GM08714 (cell line): ENCODE measurements around the gene IKZF1.
A peak's percentile ranks its signal among the peaks of the same experiment; 100 is the strongest.
"Not testable (repeated sequence)": the region's sequence is repeated elsewhere in the genome, so short reads cannot be mapped to it uniquely, and the experiment has no call there.

ENCODE experiments used
- H3K4me3 ChIP-seq: fragments of 200-500 bp; sonication (Bioruptor generic); 2 replicates; pipeline ENCODE4 v1.5.1; 2014; ENCODE audit warnings: mild to moderate bottlenecking, low read length, inconsistent platforms
- ZNF274 ChIP-seq: IDR thresholded peaks from 2 replicates; pipeline ENCODE4 v1.6.1; 2012; ENCODE audit warnings: mild to moderate bottlenecking, low read depth, low read length

Gene IKZF1

GRCh38 chr7:50327443-50327842, 22.9 kb downstream of the IKZF1 start:
- no peak overlapping the region for H3K4me3 ChIP-seq
- TF ChIP-seq ZNF274 = no peak

GRCh38 chr7:50329775-50330174, 25.3 kb downstream of the IKZF1 start:
- no peak overlapping the region; the same call in 1 of the 2 replicates for H3K4me3 ChIP-seq
- TF ChIP-seq ZNF274 = no peak

DNA sequence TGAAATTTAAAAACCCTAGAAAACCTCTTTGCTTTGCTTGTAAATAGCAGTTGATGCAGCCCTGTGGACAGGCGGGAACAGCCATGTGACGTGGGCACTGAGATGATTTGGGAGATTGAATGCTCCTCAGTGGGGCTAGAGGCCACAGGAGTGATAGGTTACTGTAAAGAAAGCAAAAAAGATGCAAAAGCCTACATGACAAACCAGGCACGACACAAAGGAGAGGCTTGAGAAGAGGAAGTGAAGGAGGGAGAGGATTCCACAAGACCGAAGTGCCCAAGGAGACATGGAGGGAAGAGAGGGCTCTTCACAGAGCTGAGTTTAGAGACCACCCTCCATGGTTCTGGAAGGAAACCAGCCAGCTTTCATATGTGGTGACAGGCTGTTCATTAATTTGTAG, 25.7 kb downstream of the IKZF1 start:
- no peak overlapping the region for H3K4me3 ChIP-seq
- no peak for TF ChIP-seq ZNF274

- no peak for TF ChIP-seq ZNF274
- peak overlapping the region; percentile 6; the same call in 1 of the 2 replicates for H3K4me3 ChIP-seq
These were observed 26.2 kb downstream of the IKZF1 start for GRCh38 chr7:50330696-50331095.

GRCh38 chr7:50331564-50332208, 27.2 kb downstream of the IKZF1 start:
- peak overlapping the region; percentile 28; the same call in 1 of the 2 replicates for H3K4me3 ChIP-seq
- no peak for TF ChIP-seq ZNF274

DNA sequence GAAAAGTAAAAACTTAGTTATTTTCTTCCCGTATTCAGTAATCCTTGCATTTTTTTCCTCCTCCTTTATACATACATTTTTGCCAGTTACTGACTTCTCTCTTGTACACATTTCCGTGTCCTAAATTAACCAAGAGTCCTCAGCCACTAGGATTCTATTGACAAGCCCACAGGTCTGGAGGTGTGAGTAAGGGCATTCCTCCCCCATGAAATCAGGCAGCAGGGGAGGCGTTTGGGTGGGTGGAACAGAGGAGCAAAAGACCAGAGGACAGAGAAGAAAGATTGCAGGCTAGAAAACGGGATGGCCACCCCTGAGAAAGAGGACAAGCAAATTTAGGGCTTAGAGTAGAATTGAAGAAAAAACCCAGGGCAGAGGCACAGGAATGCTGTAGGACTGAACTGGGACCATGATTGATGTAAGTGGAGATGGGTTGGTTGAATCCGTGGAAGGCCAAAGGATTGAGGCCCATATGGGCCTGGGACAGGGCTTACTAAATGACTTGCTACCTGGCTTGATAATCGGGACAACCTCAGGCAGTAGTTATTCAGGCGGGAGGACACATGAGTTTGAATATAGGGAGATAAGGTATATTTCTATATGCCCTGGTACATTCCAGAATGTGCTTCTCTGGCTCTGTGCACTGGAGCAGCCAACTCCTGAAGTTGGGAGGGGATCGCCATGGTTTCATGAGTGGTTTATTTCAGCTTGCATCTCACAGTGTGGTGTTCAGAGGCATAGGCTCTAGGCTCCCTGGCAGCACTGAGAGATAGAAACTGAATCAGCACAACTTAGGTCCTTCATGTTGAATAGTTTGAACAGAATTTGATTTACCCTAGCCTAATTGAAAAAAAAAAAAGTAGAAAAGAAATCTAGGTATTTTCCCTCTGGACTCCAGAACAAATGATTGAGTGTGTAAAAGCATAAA, 28.0 kb downstream of the IKZF1 start:
- peak overlapping the region; percentile 35; the same call in 1 of the 2 replicates for H3K4me3 ChIP-seq
- TF ChIP-seq ZNF274 = no peak

- TF ChIP-seq ZNF274 = no peak
- H3K4me3 ChIP-seq = peak overlapping the region; percentile 3; the same call in 1 of the 2 replicates
These were observed 28.7 kb downstream of the IKZF1 start for GRCh38 chr7:50333221-50333651.

- no peak for TF ChIP-seq ZNF274
- no peak overlapping the region for H3K4me3 ChIP-seq
These were observed 30.0 kb downstream of the IKZF1 start for GRCh38 chr7:50334341-50334994.

- no peak overlapping the region for H3K4me3 ChIP-seq
- TF ChIP-seq ZNF274 = no peak
These were observed 30.8 kb downstream of the IKZF1 start for GRCh38 chr7:50335230-50335794.

GRCh38 chr7:50335795-50336754, 31.6 kb downstream of the IKZF1 start:
- no peak overlapping the region for H3K4me3 ChIP-seq

DNA sequence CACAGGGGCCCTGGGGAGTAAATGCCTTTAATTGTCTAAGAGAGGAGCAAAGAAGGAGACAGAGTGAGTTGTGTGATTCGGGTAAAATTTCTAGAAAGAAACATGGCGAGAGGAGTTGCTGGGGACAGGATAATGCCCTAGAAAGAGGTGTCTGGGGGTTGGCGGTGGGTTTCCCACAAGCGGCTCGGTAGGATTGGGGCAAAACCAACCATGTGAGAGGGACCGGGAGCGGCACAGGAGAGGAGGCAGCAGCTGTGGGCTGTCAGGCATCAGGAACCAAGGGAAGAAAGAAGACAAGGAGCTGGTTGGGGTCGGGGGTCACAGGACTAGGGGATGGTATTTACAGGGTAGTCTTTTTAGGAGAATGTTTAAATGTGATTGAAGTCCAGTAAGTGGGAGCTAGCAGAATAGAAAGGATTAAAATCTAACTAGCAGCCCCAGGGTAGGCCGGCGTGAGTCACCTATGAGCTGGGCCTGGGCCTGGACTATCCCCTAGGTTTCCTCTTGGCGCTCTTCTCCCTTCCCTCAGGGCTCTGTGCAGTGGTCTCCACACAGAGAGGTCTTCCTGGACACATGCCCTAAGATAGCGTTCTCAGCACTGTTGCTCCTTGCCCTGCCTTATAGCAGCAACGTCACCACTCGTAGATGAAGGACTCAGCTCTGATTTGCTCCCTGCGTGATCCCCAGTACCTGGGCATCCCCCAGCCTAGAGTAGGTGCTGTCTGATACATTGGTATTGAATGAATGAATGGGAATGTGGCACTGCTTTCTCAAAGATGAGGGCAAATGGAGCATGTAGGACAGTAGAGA, 32.6 kb downstream of the IKZF1 start:
- no peak overlapping the region for H3K4me3 ChIP-seq

More at GRCh38 chr7:50335795-50336754, 31.6 kb downstream of the IKZF1 start:
- no peak for TF ChIP-seq ZNF274

GRCh38 chr7:50339472-50339871, 35.0 kb downstream of the IKZF1 start:
- not testable (repeated sequence) for H3K4me3 ChIP-seq

More for the DNA sequence above, 32.6 kb downstream of the IKZF1 start:
- no peak for TF ChIP-seq ZNF274
